HT-29 (cell line): ENCODE measurements around the gene IL18R1. TPM values are rescaled to one million over a fixed set of nuclear protein-coding genes. Genes with fewer than 3 reads are reported as not detected.
A peak's percentile ranks its signal among the peaks of the same experiment; 100 is the strongest.

ENCODE experiments used
- DNase-seq: peaks from one replicate; pipeline ENCODE4 v3.0.0-alpha.2; 2015; ENCODE audit warnings: low spot score
- small RNA-seq: library from RNA; depleted of rRNA; stranded (forward); fragments of <200 nt; gene quantifications from one replicate; pipeline ENCODE3, GENCODE V24; 2014
- total RNA-seq: library from RNA; depleted of rRNA; stranded (reverse); fragments of >200 nt; shearing (Covaris generic); gene quantifications from 2 replicates; pipeline ENCODE4 v1.2.3, GENCODE V29; 2014; rRNA removed

IL18R1 gene
- total RNA-seq, 1 experiment from 2014 or later, result not detected

DNA sequence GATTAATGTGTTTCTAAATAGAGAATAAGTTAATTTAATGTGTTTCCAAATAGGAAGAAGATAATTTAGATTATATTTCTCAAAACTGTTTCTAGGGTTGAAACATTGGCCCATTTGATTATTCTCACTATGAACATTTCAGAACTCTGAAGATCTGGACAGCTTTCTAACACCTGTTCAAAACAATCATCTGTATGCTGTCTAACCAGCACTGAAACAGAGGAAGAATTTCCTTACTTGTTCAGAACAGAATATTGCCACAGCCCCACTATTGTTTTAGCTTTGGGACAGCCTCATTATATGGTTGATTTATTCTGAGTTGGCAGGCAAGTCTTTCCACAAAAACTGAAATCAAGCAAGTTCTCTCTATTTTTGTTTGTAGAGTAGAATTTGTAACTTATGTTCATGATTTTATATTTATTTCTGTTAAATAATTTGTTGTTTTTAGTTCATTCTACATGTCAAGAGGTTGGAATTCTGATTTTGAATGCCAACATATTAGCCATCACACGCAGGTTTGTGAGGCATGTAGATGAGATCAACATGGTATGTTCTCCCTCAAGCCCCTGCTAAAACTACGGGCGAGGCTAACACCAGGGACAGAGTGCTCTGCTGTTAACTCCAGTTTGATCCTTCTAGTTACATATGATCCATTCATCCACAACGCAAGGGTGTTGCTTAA, 78.5 kb downstream of the IL18R1 start:
- no peak for DNase-seq

DNA sequence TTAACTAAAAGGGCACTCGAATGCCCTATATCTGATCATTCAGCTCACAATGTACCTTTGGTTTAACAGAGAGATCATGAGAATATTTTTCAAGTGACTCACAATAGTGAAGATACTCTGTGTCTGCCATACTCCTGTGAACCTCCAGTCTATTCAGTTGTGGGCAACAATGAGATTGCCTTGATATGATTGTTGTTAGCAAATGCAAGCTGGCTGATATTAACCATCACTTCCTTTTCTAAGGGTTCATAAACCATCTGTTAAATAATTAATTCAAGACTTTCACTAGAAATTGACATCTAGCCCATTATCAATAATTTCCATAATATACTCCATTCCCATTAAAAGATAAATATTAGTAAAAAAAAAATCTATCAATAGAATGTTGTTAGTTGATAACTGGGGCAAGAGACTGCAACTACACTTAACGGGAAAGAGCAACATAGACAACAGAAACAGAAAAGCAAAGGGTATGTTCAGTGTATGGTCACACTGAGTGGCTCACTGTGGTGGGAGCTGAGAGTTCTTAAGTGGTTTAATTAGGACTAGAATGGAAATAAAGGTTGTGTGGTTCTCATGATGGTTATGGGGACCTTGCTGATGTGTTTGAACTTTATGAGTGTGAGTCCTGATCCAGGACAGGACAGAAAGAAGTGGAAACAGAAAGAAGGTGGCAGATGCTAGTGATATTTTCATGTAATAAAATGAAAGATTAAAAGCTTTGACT, 79.2 kb downstream of the IL18R1 start:
- DNase-seq, result no peak

DNA sequence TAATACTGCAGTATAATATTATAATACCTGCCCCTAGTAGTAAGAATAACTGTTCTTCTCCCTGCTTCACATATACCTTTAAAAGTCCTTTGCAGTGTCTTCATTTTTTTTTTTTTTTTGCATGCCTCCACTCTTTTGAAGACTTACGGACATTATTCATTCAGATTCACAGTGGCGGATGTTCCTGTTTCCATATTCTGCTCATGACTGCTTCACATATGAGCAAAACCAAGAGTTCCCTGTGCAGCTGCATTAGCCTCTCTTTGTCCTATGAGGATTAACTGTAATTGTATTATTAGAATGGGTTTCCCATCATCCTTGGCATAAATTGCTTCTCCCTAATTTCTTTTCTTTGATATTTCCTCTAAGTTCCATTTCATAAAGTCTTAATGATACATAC, 80.1 kb downstream of the IL18R1 start:
- no peak for DNase-seq

DNA sequence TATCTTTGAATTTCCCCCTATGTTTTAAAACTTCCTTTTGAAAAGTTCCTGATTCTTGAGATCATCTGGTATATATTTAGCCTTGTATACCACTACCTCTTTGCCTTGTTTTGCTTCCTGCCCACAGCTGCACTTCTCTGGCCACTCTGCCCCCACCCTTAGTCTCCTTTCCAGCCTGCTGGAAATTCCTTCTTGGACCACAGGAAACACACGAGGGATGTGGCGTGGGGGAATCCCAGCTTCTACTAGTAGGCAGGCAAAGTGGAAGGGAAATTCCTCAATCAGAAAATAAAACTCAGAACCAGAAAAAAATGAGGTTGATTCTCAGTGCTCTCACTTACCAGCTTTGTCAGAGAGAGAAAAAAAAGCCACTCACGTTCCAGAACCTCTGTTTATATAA, 80.7 kb downstream of the IL18R1 start:
- no peak for DNase-seq

- DNase-seq, result no peak
Observed at GRCh38 chr2:102437122-102437521, 81.5 kb downstream of the IL18R1 start.

DNA sequence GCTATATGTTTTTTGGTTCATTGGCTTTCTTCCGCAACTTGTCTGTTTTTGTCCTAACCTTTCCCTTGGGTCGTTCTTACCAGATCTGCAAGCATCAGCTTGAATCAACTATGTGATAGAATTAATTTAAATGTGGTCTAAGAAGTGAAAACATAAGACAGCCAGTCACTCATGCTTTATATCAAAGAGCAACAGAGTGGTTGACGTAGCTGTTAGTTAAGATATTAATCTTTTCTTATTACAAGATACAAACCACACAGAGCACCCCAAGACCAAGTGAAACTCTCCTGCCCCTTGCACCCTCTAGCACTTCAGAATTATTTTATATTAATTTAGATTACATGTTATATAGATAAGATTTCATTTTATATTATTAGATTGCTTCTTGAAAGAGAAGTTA, 82.5 kb downstream of the IL18R1 start:
- DNase-seq, result no peak

GRCh38 chr2:102438578-102438977, 83.0 kb downstream of the IL18R1 start:
- no peak for DNase-seq

DNA sequence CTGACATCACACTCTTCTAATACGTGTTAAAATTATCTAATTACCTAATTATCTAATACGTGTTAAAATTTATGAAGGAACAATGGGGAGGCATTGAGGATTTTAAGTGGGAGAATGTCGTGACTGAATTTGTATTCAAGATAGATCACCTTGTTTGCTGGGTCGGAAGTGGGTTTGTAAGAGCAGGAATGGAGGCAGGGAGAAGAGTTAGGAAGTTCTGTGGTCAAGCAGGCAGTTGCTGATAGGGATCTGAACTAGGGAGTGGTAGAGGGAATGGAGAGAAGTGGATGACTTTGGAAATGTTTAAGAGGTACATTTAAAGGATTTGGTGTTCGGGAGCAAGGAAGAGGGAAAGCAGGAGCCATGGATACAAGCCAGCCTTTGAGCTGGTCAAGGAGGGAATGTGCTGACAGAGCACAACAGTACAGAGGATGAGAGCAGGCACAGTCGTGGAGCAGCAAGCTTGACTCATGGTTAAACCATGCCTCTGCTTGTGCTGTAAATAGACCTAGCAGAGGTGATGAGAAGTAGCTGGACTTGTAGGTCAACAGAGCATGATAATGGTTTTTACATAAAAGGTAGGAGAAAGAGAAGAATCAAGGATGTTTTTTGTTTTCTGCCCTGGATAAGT, 83.6 kb downstream of the IL18R1 start:
- DNase-seq, result no peak

GRCh38 chr2:102442967-102443828, 87.6 kb downstream of the IL18R1 start:
- peak; percentile 61 for DNase-seq

DNA sequence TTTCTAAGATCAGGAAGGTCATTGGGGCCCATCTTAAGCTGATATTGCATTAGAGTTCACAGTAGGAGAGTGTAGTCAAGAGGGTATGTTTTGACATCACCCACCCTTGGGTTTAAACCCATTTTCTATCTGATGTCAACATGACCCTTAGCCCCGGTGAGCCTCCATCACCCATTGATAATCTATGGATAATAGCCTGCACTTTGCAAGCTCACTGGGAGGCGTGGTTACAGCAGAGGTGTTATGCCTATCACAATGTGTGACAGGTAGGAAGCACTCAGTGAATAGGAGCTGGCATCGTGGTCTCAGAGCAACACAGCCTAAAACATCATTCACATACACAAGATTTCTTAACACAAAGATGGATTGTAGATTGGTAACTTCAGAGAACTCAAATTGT, 88.6 kb downstream of the IL18R1 start:
- no peak for DNase-seq

- no peak for DNase-seq
Observed at GRCh38 chr2:102446936-102447335, 91.3 kb downstream of the IL18R1 start.

Small RNA genes lying within 50 kb of the gene (small RNA-seq; reads per million reads assigned to genes)
- gene MIR4772, result not detected

Other genes starting within 250 kb of the IL18R1 start
- gene IL1R1, start 213.1 kb upstream of the IL18R1 start, total RNA-seq, result 0.31 and 0.61 TPM in 2 replicates
- 2.4 and 3.8 TPM in 2 replicates for gene IL1RL2, start 168.8 kb upstream of the IL18R1 start, total RNA-seq
- gene IL1RL1, start 44.2 kb upstream of the IL18R1 start, total RNA-seq, result not detected in 2 replicates
- not detected in 2 replicates for gene IL18RAP, start 67.4 kb downstream of the IL18R1 start, total RNA-seq
- not detected in 2 replicates for gene SLC9A4, start 117.4 kb downstream of the IL18R1 start, total RNA-seq